OCI-LY7 (cell line): Measurements from ENCODE around the gene PFN4. TPM values are rescaled to one million over a fixed set of nuclear protein-coding genes. Genes with fewer than 3 reads are reported as not detected.

Experiments used
- BruUV-seq: library from RNA; stranded (reverse); fragments of 400-500 nt; replicated peaks from 2 replicates; lab custom pipeline; 2021; lab: Mats Ljungman, UMichigan
- CTCF ChIA-PET: fragments of 300-600 bp; sonication (Branson Sonifier 250); formaldehyde crosslinking; loops from one replicate; lab custom pipeline; 2022; ENCODE audit warnings: antibody characterized with exemption; ENCODE audit not compliant: unreplicated experiment; lab: Charles Lee
- POLR2A ChIA-PET: fragments of 300-600 bp; sonication (Branson Sonifier 250); formaldehyde crosslinking; loops from one replicate; lab custom pipeline; 2022; ENCODE audit warnings: antibody characterized with exemption; lab: Charles Lee
- DNase-seq: peaks from one replicate; pipeline ENCODE4 v3.0.0-alpha.2; 2015; ENCODE audit warnings: low spot score
- H2AFZ ChIP-seq: fragments of 200-600 bp; sonication (generic), shearing (Covaris generic); 2 replicates; pipeline ENCODE4 v1.6.1; 2014; ENCODE audit warnings: mild to moderate bottlenecking, antibody characterized with exemption, low read length, moderate library complexity
- H3K27ac ChIP-seq: fragments of 200-600 bp; sonication (generic); 2 replicates; pipeline ENCODE4 v1.5.1; 2014; ENCODE audit warnings: mixed run types, low read depth, mild to moderate bottlenecking, moderate library complexity, low read length, inconsistent platforms; ENCODE audit not compliant: poor library complexity, severe bottlenecking
- H3K36me3 ChIP-seq: fragments of 200-600 bp; sonication (generic); 2 replicates; pipeline ENCODE4 v1.6.1; 2014; ENCODE audit warnings: mild to moderate bottlenecking, antibody characterized with exemption, low read length, moderate library complexity, mixed read lengths; ENCODE audit not compliant: insufficient read depth
- H3K4me1 ChIP-seq: fragments of 200-600 bp; sonication (generic); 2 replicates; pipeline ENCODE4 v1.5.1; 2014; ENCODE audit warnings: mild to moderate bottlenecking, low read length; ENCODE audit not compliant: insufficient read depth, poor library complexity, severe bottlenecking
- H3K4me2 ChIP-seq: fragments of 200-600 bp; sonication (generic); 2 replicates; pipeline ENCODE4 v1.6.1; 2014; ENCODE audit warnings: mild to moderate bottlenecking, low read length
- H3K4me3 ChIP-seq: fragments of 200-600 bp; sonication (generic); 2 replicates; pipeline ENCODE4 v1.5.1; 2014; ENCODE audit warnings: mild to moderate bottlenecking, low read depth, low read length; ENCODE audit not compliant: poor library complexity, severe bottlenecking
- H3K79me2 ChIP-seq: fragments of 200-600 bp; sonication (generic); 2 replicates; pipeline ENCODE4 v1.6.1; 2016; ENCODE audit warnings: low read depth, mild to moderate bottlenecking, low read length, moderate library complexity, mixed read lengths; ENCODE audit not compliant: insufficient read depth
- H3K9me2 ChIP-seq: fragments of 200-600 bp; sonication (generic); 2 replicates; pipeline ENCODE4 v1.6.1; 2016; ENCODE audit warnings: mild to moderate bottlenecking, low read length, mixed read lengths; ENCODE audit not compliant: insufficient read depth
- H3K9me3 ChIP-seq: fragments of 200-600 bp; sonication (generic); 2 replicates; pipeline ENCODE4 v1.6.1; 2014; ENCODE audit warnings: mild to moderate bottlenecking, mixed run types, low read length, mixed read lengths
- H4K20me1 ChIP-seq: fragments of 200-600 bp; sonication (generic); 2 replicates; pipeline ENCODE4 v1.6.1; 2014; ENCODE audit warnings: mild to moderate bottlenecking, antibody characterized with exemption, low read length, moderate library complexity, mixed read lengths; ENCODE audit not compliant: insufficient read depth
- EZH2phosphoT487 ChIP-seq: fragments of 200-600 bp; sonication (generic); IDR thresholded peaks from 2 replicates; pipeline ENCODE4 v1.6.1; 2018; ENCODE audit warnings: low read depth, borderline replicate concordance, mild to moderate bottlenecking, mixed run types, antibody characterized with exemption, low read length, moderate library complexity, mixed read lengths
- intact Hi-C: fragments of 100-400 bp; cut with micrococcal nuclease; formaldehyde crosslinking; loops from one replicate; pipeline ENCODE4 v1.10.0; 2022; ENCODE audit not compliant: unreplicated experiment
- total RNA-seq, 2 experiments: library from RNA; depleted of rRNA in 1 of 2; stranded (reverse); fragments of >200 nt in 1 of 2; shearing (Covaris generic) in 1 of 2; gene quantifications; 2 replicates each; pipeline ENCODE4 v1.2.3, GENCODE V29; 2014 to 2022
- TF ChIP-seq, protein P1 (sequence below): fragments of 200-600 bp; sonication (generic); conservative IDR thresholded peaks from 2 replicates; pipeline ENCODE4 v1.5.1; 2014; ENCODE audit warnings: mild to moderate bottlenecking, antibody characterized with exemption, low read length, moderate library complexity, mixed read lengths

The PFN4 gene
- total RNA-seq, 2 experiments from 2014 or later: not detected

GRCh38 chr2:24065341-24065740 lies 57.8 kb downstream of the PFN4 start:
- no peaks in the 10 kb centered on the region for H4K20me1 ChIP-seq
- POLR2A ChIA-PET: interaction anchor here (1.1 to 2.0 kb wide), 3 partner anchors 18 to 232 kb away, joined by 3 to 9 read pairs (median 6); partner anchors contain the start of genes ATAD2B and WDCP
- H3K9me2 ChIP-seq: no peaks in the 10 kb centered on the region
- no peak overlapping the region for H3K27ac ChIP-seq
- BruUV-seq: no TSS peak
- DNase-seq: no peak
- H3K79me2 ChIP-seq: no peaks in the 10 kb centered on the region
- no peaks in the 10 kb centered on the region for H3K9me3 ChIP-seq
- TF ChIP-seq, protein P1, sequence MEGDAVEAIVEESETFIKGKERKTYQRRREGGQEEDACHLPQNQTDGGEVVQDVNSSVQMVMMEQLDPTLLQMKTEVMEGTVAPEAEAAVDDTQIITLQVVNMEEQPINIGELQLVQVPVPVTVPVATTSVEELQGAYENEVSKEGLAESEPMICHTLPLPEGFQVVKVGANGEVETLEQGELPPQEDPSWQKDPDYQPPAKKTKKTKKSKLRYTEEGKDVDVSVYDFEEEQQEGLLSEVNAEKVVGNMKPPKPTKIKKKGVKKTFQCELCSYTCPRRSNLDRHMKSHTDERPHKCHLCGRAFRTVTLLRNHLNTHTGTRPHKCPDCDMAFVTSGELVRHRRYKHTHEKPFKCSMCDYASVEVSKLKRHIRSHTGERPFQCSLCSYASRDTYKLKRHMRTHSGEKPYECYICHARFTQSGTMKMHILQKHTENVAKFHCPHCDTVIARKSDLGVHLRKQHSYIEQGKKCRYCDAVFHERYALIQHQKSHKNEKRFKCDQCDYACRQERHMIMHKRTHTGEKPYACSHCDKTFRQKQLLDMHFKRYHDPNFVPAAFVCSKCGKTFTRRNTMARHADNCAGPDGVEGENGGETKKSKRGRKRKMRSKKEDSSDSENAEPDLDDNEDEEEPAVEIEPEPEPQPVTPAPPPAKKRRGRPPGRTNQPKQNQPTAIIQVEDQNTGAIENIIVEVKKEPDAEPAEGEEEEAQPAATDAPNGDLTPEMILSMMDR: no peak
- no peak for TF ChIP-seq EZH2phosphoT487
- CTCF ChIA-PET: interaction anchor here (0.6 kb wide), 1 partner anchor 99 kb away, joined by 3 read pairs; no protein-coding TSS in a partner anchor
- H3K36me3 ChIP-seq: peaks cover 50% of the 10 kb centered on the region
- no peak overlapping the region for H3K4me2 ChIP-seq
- no peak overlapping the region for H3K4me3 ChIP-seq
- no peak overlapping the region for H2AFZ ChIP-seq
- intact Hi-C loops: no loop called here
- no peaks in the 10 kb centered on the region for H3K4me1 ChIP-seq

Other genes with a start within 250 kb of the PFN4 start
- 7.8 and 9.4 TPM in 2 replicates for gene ATAD2B, start 196.2 kb downstream of the PFN4 start, total RNA-seq (2014; rRNA removed; shearing (Covaris generic))
- 19.4 and 21.7 TPM in 2 replicates for gene ATAD2B, start 196.2 kb downstream of the PFN4 start, total RNA-seq (2022)
- 10.0 and 11.3 TPM in 2 replicates for gene UBXN2A, start 182.9 kb downstream of the PFN4 start, total RNA-seq (2014; rRNA removed; shearing (Covaris generic))
- 15.4 and 16.2 TPM in 2 replicates for gene UBXN2A, start 182.9 kb downstream of the PFN4 start, total RNA-seq (2022)
- gene MFSD2B, start 113.2 kb downstream of the PFN4 start, total RNA-seq (2014; rRNA removed; shearing (Covaris generic)): 0.09 TPM in 1 of 2 replicates, not detected in the other
- 0.39 and 1.0 TPM in 2 replicates for gene MFSD2B, start 113.2 kb downstream of the PFN4 start, total RNA-seq (2022)
- 10.9 and 13.9 TPM in 2 replicates for gene WDCP, start 75.9 kb downstream of the PFN4 start, total RNA-seq (2014; rRNA removed; shearing (Covaris generic))
- gene WDCP, start 75.9 kb downstream of the PFN4 start, total RNA-seq (2022): 21.0 and 22.8 TPM in 2 replicates
- 1.5 and 3.2 TPM in 2 replicates for gene FKBP1B, start 73.6 kb downstream of the PFN4 start, total RNA-seq (2014; rRNA removed; shearing (Covaris generic))
- 1.5 and 1.6 TPM in 2 replicates for gene FKBP1B, start 73.6 kb downstream of the PFN4 start, total RNA-seq (2022)
- gene SF3B6, start 47.0 kb downstream of the PFN4 start, total RNA-seq (2014; rRNA removed; shearing (Covaris generic)): 136 and 143 TPM in 2 replicates
- gene SF3B6, start 47.0 kb downstream of the PFN4 start, total RNA-seq (2022): 108 and 112 TPM in 2 replicates
- 0.36 and 0.38 TPM in 2 replicates for gene TP53I3, start 38.5 kb downstream of the PFN4 start, total RNA-seq (2014; rRNA removed; shearing (Covaris generic))
- gene TP53I3, start 38.5 kb downstream of the PFN4 start, total RNA-seq (2022): 0.82 and 1.1 TPM in 2 replicates
- 3.8 and 5.5 TPM in 2 replicates for gene FAM228B, start 135 bp upstream of the PFN4 start, total RNA-seq (2014; rRNA removed; shearing (Covaris generic))
- 9.6 and 14.1 TPM in 2 replicates for gene FAM228B, start 135 bp upstream of the PFN4 start, total RNA-seq (2022)
- gene FAM228A, start 51.7 kb upstream of the PFN4 start, total RNA-seq (2014; rRNA removed; shearing (Covaris generic)): 0.25 and 0.49 TPM in 2 replicates
- 0.31 and 0.46 TPM in 2 replicates for gene FAM228A, start 51.7 kb upstream of the PFN4 start, total RNA-seq (2022)
- gene ITSN2, start 237.2 kb upstream of the PFN4 start, total RNA-seq (2014; rRNA removed; shearing (Covaris generic)): 25.4 and 28.8 TPM in 2 replicates
- gene ITSN2, start 237.2 kb upstream of the PFN4 start, total RNA-seq (2022): 64.2 and 65.7 TPM in 2 replicates